B cell (primary cell): Measurements from ENCODE around the gene GALNT17.

Experiments
- CTCF ChIP-seq: fragments of 200-600 bp; IDR thresholded peaks from one replicate; pipeline ENCODE4 v1.8.0; 2022; ENCODE audit warnings: antibody characterized with exemption, mild to moderate bottlenecking
- EZH2 ChIP-seq: IDR thresholded peaks from 2 replicates; pipeline ENCODE4 v1.6.1; 2012; ENCODE audit warnings: borderline replicate concordance, low read depth, mild to moderate bottlenecking, moderate library complexity, low read length; ENCODE audit not compliant: insufficient read depth, poor library complexity, severe bottlenecking

GRCh38 chr7:71208881-71209280, 76.9 kb downstream of the GALNT17 start:
- TF ChIP-seq CTCF: no peak
- TF ChIP-seq EZH2: no peak
